Measurements from ENCODE around the gene CACNA1S. TPM values are rescaled to one million over a fixed set of nuclear protein-coding genes. Genes with fewer than 3 reads are reported as not detected.

Gene CACNA1S
- total and polyA plus RNA-seq, 2 of the 8 experiments (the other 6 are each of a cell fraction or from before 2014, with no cell fraction given) = 0.06 TPM; not detected in 1

DNA sequence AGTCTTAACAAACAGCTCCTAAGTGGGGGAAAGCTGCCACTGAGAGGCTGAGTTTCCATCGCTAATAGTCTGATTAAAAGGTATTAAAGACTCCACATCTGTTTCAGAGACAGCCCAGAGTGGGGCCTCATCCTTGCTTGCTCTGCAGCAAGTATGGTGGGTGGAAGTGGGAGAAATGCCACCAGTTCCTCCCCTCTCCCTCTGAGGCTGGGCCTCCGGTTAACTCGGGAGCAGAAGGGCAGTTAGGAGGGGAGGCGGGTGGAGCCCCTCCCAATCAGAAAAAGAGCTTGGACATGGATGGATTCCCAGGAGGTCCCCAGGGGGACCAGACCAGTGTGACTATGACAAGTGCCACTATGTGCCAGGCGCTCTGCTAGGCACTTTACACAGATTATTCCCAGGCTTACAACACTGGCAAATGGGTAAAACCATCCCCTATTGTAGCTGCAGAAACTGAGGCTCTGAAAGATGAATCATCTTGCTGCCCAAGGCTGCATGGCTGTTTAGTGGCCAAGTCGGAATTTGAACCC is 26.1 kb upstream of the CACNA1S start:
- H3K4me2 ChIP-seq (ENCODE audit: insufficient read depth in 1 of 2, low read depth in 2 of 2, low read length in 2 of 2) = no peak overlapping the region
- POLR2A ChIA-PET (ENCODE audit: partially characterized antibody) = interaction anchor here (1.1 to 3.7 kb wide), 4 partner anchors 9 to 24 kb away, joined by 3 to 28 read pairs (median 3); partner anchors contain the start of gene ASCL5

More for the DNA sequence above, 26.1 kb upstream of the CACNA1S start:
- H3K14ac ChIP-seq (ENCODE audit: insufficient read length) = no peak overlapping the region
- H3K4me3 ChIP-seq (ENCODE audit: extremely low read depth in 1 of 4, insufficient read depth in 2 of 4, low read depth in 3 of 4, low read length in 4 of 4) = no peak overlapping the region
- no peak overlapping the region for H3K18ac ChIP-seq (ENCODE audit: extremely low read depth, low read length)
- H3K79me2 ChIP-seq (ENCODE audit: control insufficient read depth in 1 of 2, insufficient read depth in 2 of 2, low read length in 2 of 2) = no peaks in the 10 kb centered on the region
- no peak overlapping the region for H4K91ac ChIP-seq (replicated peaks; ENCODE audit: insufficient read length, low read length)
- no peak overlapping the region for H2BK120ac ChIP-seq (replicated peaks; ENCODE audit: low read depth, low read length)
- no peaks in the 10 kb centered on the region for H3K4me1 ChIP-seq (replicated peaks in 1 of 4; ENCODE audit: control insufficient read depth in 3 of 4, insufficient read depth in 4 of 4, low read length in 3 of 4)
- H3K36me3 ChIP-seq (ENCODE audit: control insufficient read depth in 2 of 4, insufficient read depth in 4 of 4, low read length in 3 of 4) = peaks cover 21 to 81% (median 45%) of the 10 kb centered on the region in 4 experiments
- no peak overlapping the region for H2BK20ac ChIP-seq (ENCODE audit: low read length)
- H3K9me3 ChIP-seq (ENCODE audit: insufficient read depth in 2 of 2, low read depth in 1 of 2, low read length in 1 of 2) = no peaks in the 10 kb centered on the region
- no peaks in the 10 kb centered on the region; the same call in 1 of the 2 replicates for H3K79me1 ChIP-seq (ENCODE audit: low read depth, low read length)
- no peak overlapping the region for H2AFZ ChIP-seq (ENCODE audit: low read length)
- H2AK5ac ChIP-seq (ENCODE audit: low read depth, low read length) = no peak overlapping the region
- CTCF ChIA-PET (ENCODE audit: partially characterized antibody) = interaction anchor here (0.9 to 5.8 kb wide), 8 partner anchors 11 to 86 kb away, joined by 3 to 32 read pairs (median 7); partner anchors contain the start of gene IGFN1
- no peak overlapping the region for H3K23ac ChIP-seq (ENCODE audit: insufficient read length)
- no peak overlapping the region for H2BK12ac ChIP-seq (ENCODE audit: low read depth, low read length)
- no peak for TF ChIP-seq CEBPB (IDR thresholded peaks at IDR 0.05; ENCODE audit: low read depth, low read length)
- TF ChIP-seq JUND (IDR thresholded peaks at IDR 0.05; ENCODE audit: low read length) = no peak
- TF ChIP-seq, protein P1, sequence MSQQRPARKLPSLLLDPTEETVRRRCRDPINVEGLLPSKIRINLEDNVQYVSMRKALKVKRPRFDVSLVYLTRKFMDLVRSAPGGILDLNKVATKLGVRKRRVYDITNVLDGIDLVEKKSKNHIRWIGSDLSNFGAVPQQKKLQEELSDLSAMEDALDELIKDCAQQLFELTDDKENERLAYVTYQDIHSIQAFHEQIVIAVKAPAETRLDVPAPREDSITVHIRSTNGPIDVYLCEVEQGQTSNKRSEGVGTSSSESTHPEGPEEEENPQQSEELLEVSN (IDR thresholded peaks at IDR 0.05) = no peak
- TF ChIP-seq ASH2L (IDR thresholded peaks at IDR 0.05; ENCODE audit: low read length) = no peak
- no peak for TF ChIP-seq CREB1 (IDR thresholded peaks at IDR 0.05)
- TF ChIP-seq MAFK (IDR thresholded peaks at IDR 0.05; ENCODE audit: low read depth, low read length) = no peak
- TF ChIP-seq TEAD4 (IDR thresholded peaks at IDR 0.05; ENCODE audit: low read depth, low read length) = no peak
- TF ChIP-seq TBP (IDR thresholded peaks at IDR 0.05; ENCODE audit: low read depth, low read length) = no peak
- no peak for TF ChIP-seq TAF1 (IDR thresholded peaks at IDR 0.05; ENCODE audit: low read depth, low read length)
- TF ChIP-seq ZNF274 (IDR thresholded peaks at IDR 0.05; ENCODE audit: borderline replicate concordance, extremely low read depth, low read length) = no peak
- TF ChIP-seq HDAC2 (IDR thresholded peaks at IDR 0.05; ENCODE audit: borderline replicate concordance in 1 of 2, low read depth in 2 of 2, low read length in 2 of 2) = no peak
- H2BK15ac ChIP-seq (ENCODE audit: low read length) = no peak overlapping the region
- H4K8ac ChIP-seq (ENCODE audit: extremely low read depth, insufficient read depth, low read length) = no peak overlapping the region
- H3K23me2 ChIP-seq (ENCODE audit: low read depth, low read length) = no peaks in the 10 kb centered on the region
- no peak overlapping the region for H4K5ac ChIP-seq (ENCODE audit: insufficient read length, low read depth, low read length)
- WGBS, 2 experiments (ENCODE audit: extremely low coverage in 1 of 2, insufficient coverage in 1 of 2, insufficient read length in 1 of 2, insufficient replicate concordance in 2 of 2, low coverage in 1 of 2, low lambda C conversion rate in 2 of 2, missing lambda C conversion rate in 1 of 2) = 90% methylated on average over 5 of the region's 6 CpGs; no CpG with 5 or more reads in 1 of the 2 experiments
- H3K27me3 ChIP-seq (replicated peaks in 1 of 4; ENCODE audit: control insufficient read depth in 3 of 4, extremely low read depth in 1 of 4, insufficient read depth in 3 of 4, low read length in 3 of 4) = no peaks in the 10 kb centered on the region
- H3K9ac ChIP-seq (replicated peaks in 1 of 4; ENCODE audit: extremely low read depth in 1 of 4, low read depth in 3 of 4, low read length in 3 of 4) = no peak overlapping the region
- no peak overlapping the region for H3K56ac ChIP-seq (replicated peaks; ENCODE audit: insufficient read length, low read depth, low read length)
- no peak for FAIRE-seq
- no peak overlapping the region for H3K4ac ChIP-seq (replicated peaks; ENCODE audit: insufficient read length, low read depth, low read length)
- DNase-seq (ENCODE audit: low read depth in 1 of 2, low spot score in 2 of 2) = no peak
- H2BK5ac ChIP-seq (ENCODE audit: low read depth, low read length) = no peak overlapping the region
- H3K27ac ChIP-seq (ENCODE audit: low read depth, low read length) = no peak overlapping the region
- H4K20me1 ChIP-seq (replicated peaks in 1 of 2; ENCODE audit: control insufficient read depth in 1 of 2, insufficient read depth in 2 of 2, low read length in 2 of 2) = peaks cover 7 to 16% of the 10 kb centered on the region in 2 experiments

Data from H1 (cell line).